ENCODE measurements around the gene KRT80.
"Not testable (repeated sequence)": the region's sequence is repeated elsewhere in the genome, so short reads cannot be mapped to it uniquely, and the experiment has no call there.

Gene KRT80

GRCh38 chr12:52191841-52192791 lies at the start of gene KRT80:
TSS of gene KRT80 (minus strand) at chr12:52192014. CDS start at chr12:52191902, 112 bp downstream.
- no peak for DNase-seq (ENCODE audit: low read depth)

GRCh38 chr12:52241205-52241842 lies 49.5 kb upstream of the KRT80 start:
- DNase-seq (ENCODE audit: low read depth) = no peak

- DNase-seq (ENCODE audit: low read depth) = not testable (repeated sequence)
Observed at GRCh38 chr12:52240247-52240646, 48.4 kb upstream of the KRT80 start.

- no peak for DNase-seq (ENCODE audit: low read depth)
Observed at GRCh38 chr12:52239767-52240166, 48.0 kb upstream of the KRT80 start.

- DNase-seq (ENCODE audit: low read depth) = no peak
Observed at GRCh38 chr12:52238916-52239646, 47.3 kb upstream of the KRT80 start.

- no peak for DNase-seq (ENCODE audit: low read depth)
Observed at GRCh38 chr12:52238207-52238840, 46.5 kb upstream of the KRT80 start.

GRCh38 chr12:52236386-52237050 lies 44.7 kb upstream of the KRT80 start:
- no peak for DNase-seq (ENCODE audit: low read depth)

GRCh38 chr12:52235822-52236361 lies 44.1 kb upstream of the KRT80 start:
- DNase-seq (ENCODE audit: low read depth) = no peak

- DNase-seq (ENCODE audit: low read depth) = no peak
Observed at GRCh38 chr12:52235001-52235764, 43.4 kb upstream of the KRT80 start.

- no peak for DNase-seq (ENCODE audit: low read depth)
Observed at GRCh38 chr12:52234223-52234810, 42.5 kb upstream of the KRT80 start.

GRCh38 chr12:52233462-52234207 lies 41.8 kb upstream of the KRT80 start:
- DNase-seq (ENCODE audit: low read depth) = no peak

GRCh38 chr12:52232674-52233461 lies 41.1 kb upstream of the KRT80 start, which contains the start of gene KRT7:
TSS of gene KRT7 (plus strand) at chr12:52233243. CDS start at chr12:52233297, 54 bp downstream.
- no peak for DNase-seq (ENCODE audit: low read depth)

- no peak for DNase-seq (ENCODE audit: low read depth)
Observed at GRCh38 chr12:52232203-52232673, 40.4 kb upstream of the KRT80 start.

GRCh38 chr12:52231305-52232202 lies 39.7 kb upstream of the KRT80 start:
- DNase-seq (ENCODE audit: low read depth) = no peak

- DNase-seq (ENCODE audit: low read depth) = no peak
Observed at GRCh38 chr12:52230364-52231281, 38.8 kb upstream of the KRT80 start.

- DNase-seq (ENCODE audit: low read depth) = no peak
Observed at GRCh38 chr12:52229836-52230343, 38.1 kb upstream of the KRT80 start.

Measured in stimulated activated CD8-positive, alpha-beta memory T cell treated with anti-CD3 and anti-CD28 coated beads, Interleukin-4, amount 100 ng/mL, for 24 hours (primary cell).